Keratinocyte (primary cell): ENCODE results near the gene STK17A. TPM values are rescaled to one million over a fixed set of nuclear protein-coding genes. Genes with fewer than 3 reads are reported as not detected.

Source experiments
- DNase-seq: peaks from one replicate; pipeline ENCODE4 v3.0.0-alpha.2; 2011; ENCODE audit warnings: low read depth, missing footprints, low spot score
- FAIRE-seq: peaks from 2 replicates; lab custom pipeline; 2011; peaks lifted over from hg19 to GRCh38; lab: Jason Lieb, UNC
- H2AFZ ChIP-seq: 2 replicates; pipeline ENCODE4 v1.6.0; 2012; ENCODE audit warnings: low read length, control low read depth, inconsistent platforms; ENCODE audit not compliant: control insufficient read depth
- H3K27ac ChIP-seq: 2 replicates; pipeline ENCODE4 v1.5.1; 2011; ENCODE audit warnings: low read length; ENCODE audit not compliant: control insufficient read depth, insufficient read depth
- H3K27me3 ChIP-seq: 3 replicates; pipeline ENCODE4 v1.6.0; 2011; ENCODE audit warnings: low read length; ENCODE audit not compliant: control insufficient read depth, insufficient read depth; ENCODE audit errors: extremely low read depth
- H3K36me3 ChIP-seq, 2 experiments: 2 replicates in 1 of 2; 3 replicates in 1 of 2; pipeline ENCODE4 v1.5.1; 2011; ENCODE audit warnings: low read length in 2 of 2, mild to moderate bottlenecking in 1 of 2; ENCODE audit not compliant: control insufficient read depth in 2 of 2, insufficient read depth in 2 of 2; ENCODE audit errors: extremely low read depth in 1 of 2
- H3K4me1 ChIP-seq: 3 replicates; pipeline ENCODE4 v1.5.1; 2011; ENCODE audit warnings: low read length; ENCODE audit not compliant: control insufficient read depth, insufficient read depth; ENCODE audit errors: extremely low read depth
- H3K4me2 ChIP-seq: 3 replicates; pipeline ENCODE4 v1.6.0; 2011; ENCODE audit warnings: low read depth, low read length; ENCODE audit not compliant: control insufficient read depth, insufficient read depth; ENCODE audit errors: extremely low read depth
- H3K4me3 ChIP-seq, 3 experiments: fragments of 200-600 bp in 1 of 3; sonication (generic) in 1 of 3; 2 replicates in 2 of 3; 3 replicates in 1 of 3; pipeline ENCODE4 v1.5.1; 2011 to 2016; ENCODE audit warnings: low read length in 3 of 3, mild to moderate bottlenecking in 3 of 3, control low read depth in 2 of 3, inconsistent platforms in 1 of 3, low read depth in 1 of 3, mixed read lengths in 1 of 3, mixed run types in 1 of 3, moderate library complexity in 1 of 3; ENCODE audit not compliant: control insufficient read depth in 2 of 3, insufficient read depth in 2 of 3; ENCODE audit errors: extremely low read depth in 1 of 3
- H3K79me2 ChIP-seq: 2 replicates; pipeline ENCODE4 v1.6.0; 2012; ENCODE audit warnings: low read length; ENCODE audit not compliant: control insufficient read depth, insufficient read depth
- H3K9ac ChIP-seq: 3 replicates; pipeline ENCODE4 v1.6.0; 2011; ENCODE audit warnings: low read length; ENCODE audit not compliant: control insufficient read depth, insufficient read depth; ENCODE audit errors: extremely low read depth
- H3K9me1 ChIP-seq: 3 replicates; pipeline ENCODE4 v1.6.0; 2011; ENCODE audit warnings: low read length; ENCODE audit not compliant: control insufficient read depth, insufficient read depth; ENCODE audit errors: extremely low read depth
- H3K9me3 ChIP-seq: 2 replicates; pipeline ENCODE4 v1.5.1; 2012; ENCODE audit warnings: low read depth, low read length; ENCODE audit not compliant: control insufficient read depth
- H4K20me1 ChIP-seq: 3 replicates; pipeline ENCODE4 v1.6.0; 2011; ENCODE audit warnings: low read length; ENCODE audit not compliant: control insufficient read depth, insufficient read depth; ENCODE audit errors: extremely low read depth
- CTCF ChIP-seq, 3 experiments: IDR thresholded peaks in 1 of 3; conservative IDR thresholded peaks in 1 of 3; optimal IDR thresholded peaks in 1 of 3; 2 replicates in 2 of 3; 3 replicates in 1 of 3; pipeline versions ENCODE3 to v1.5.1; 2011; ENCODE audit warnings: low read length in 3 of 3, mild to moderate bottlenecking in 3 of 3, moderate library complexity in 2 of 3, control low read depth in 1 of 3, inconsistent platforms in 1 of 3; ENCODE audit not compliant: insufficient read depth in 2 of 3; ENCODE audit errors: extremely low read depth in 1 of 3
- EZH2 ChIP-seq: IDR thresholded peaks from one replicate; pipeline ENCODE4 v1.6.1; 2012; ENCODE audit warnings: inconsistent platforms, mild to moderate bottlenecking, low read length, moderate library complexity
- dilution Hi-C: fragments of 300-500 bp; cut with MboI; formaldehyde crosslinking; loops from one replicate; pipeline ENCODE4 v1.7.0; 2020; ENCODE audit warnings: low sequenced_read_pairs; ENCODE audit not compliant: extremely low pct_ligation_motif_present
- polyA plus RNA-seq, 5 experiments: library from polyadenylated mRNA; depleted of rRNA in 3 of 5; stranded (reverse) in 3 of 5; stranded (forward) in 1 of 5; unstranded in 1 of 5; fragments of >200 nt; gene quantifications; 1 replicate in 1 of 5; 2 replicates in 3 of 5; 3 replicates in 1 of 5; pipeline versions ENCODE4 v1.2.1 to v1.2.3, GENCODE V29; 2011 to 2012; ENCODE audit warnings: missing spikeins in 2 of 5, low read depth in 1 of 5, low replicate concordance in 1 of 5

STK17A gene
- polyA plus RNA-seq, 1 donor (not counting 4 experiments of a cell fraction or from before 2014, with no cell fraction given) = 81.3 TPM

DNA sequence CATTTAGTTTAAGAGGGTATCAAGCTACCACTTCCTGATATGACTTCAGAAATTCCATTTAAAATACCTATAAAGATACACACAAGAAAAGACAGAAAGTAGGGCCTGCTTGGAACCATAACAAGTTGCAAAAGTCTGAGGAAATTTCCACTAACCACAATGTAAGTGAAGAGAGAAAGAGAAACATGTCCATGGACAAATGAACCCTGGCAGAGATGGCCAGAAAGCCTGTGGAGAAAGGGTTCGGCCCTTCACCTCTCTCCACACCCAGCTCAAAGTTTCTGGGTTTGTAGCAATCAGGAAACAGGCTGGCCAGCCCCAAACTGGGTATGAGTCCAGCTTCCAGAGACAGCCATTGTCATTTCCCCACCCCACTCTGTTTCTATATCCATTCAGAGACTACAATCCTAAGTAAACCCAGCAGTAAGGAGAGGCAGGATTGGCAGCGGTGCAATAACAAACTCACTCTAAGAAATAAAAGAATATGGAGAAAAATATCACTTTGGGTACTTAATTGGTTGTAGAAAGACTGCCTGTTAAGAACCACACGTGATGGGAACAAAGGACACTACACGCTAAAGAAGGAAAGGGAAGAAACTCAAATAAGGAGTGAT, 71.1 kb downstream of the STK17A start:
- Histone ChIP-seq H3K9ac (no peak overlapping the region), H3K4me2 (no peak overlapping the region), H2AFZ (no peak overlapping the region), H3K4me3 (no peak overlapping the region), H3K27me3 (no peaks in the 10 kb centered on the region), H3K9me1 (no peaks in the 10 kb centered on the region), H3K79me2 (peaks cover 21% of the 10 kb centered on the region), H3K4me1 (peaks cover 47% of the 10 kb centered on the region), H3K9me3 (no peaks in the 10 kb centered on the region), H3K27ac (no peak overlapping the region), H3K36me3 (no peaks in the 10 kb centered on the region), H4K20me1 (no peaks in the 10 kb centered on the region)
- TF ChIP-seq CTCF (optimal IDR thresholded peaks at IDR 0.05 in 1 of 3, IDR thresholded peaks at IDR 0.05 in 1 of 3, conservative IDR thresholded peaks at IDR 0.05 in 1 of 3; ENCODE audit: extremely low read depth in 1 of 3, insufficient read depth in 2 of 3, low read length in 3 of 3) (no peak), EZH2 (no peak)
- FAIRE-seq (peak; percentile 9), DNase-seq (no peak)
- dilution Hi-C loops = no loop called here

- H3K4me1 ChIP-seq = peaks cover 42% of the 10 kb centered on the region
- no peak overlapping the region for H3K4me2 ChIP-seq
- H3K9ac ChIP-seq = no peak overlapping the region
- peaks cover 21% of the 10 kb centered on the region for H3K79me2 ChIP-seq
- TF ChIP-seq CTCF (optimal IDR thresholded peaks at IDR 0.05 in 1 of 3, IDR thresholded peaks at IDR 0.05 in 1 of 3, conservative IDR thresholded peaks at IDR 0.05 in 1 of 3; ENCODE audit: extremely low read depth in 1 of 3, insufficient read depth in 2 of 3, low read length in 3 of 3) = peak in 1 of 3 experiments; percentile 6
- no peak for TF ChIP-seq EZH2
- no peaks in the 10 kb centered on the region for H3K9me1 ChIP-seq
- no peaks in the 10 kb centered on the region for H3K36me3 ChIP-seq
- no peaks in the 10 kb centered on the region for H3K9me3 ChIP-seq
- DNase-seq (no peak), FAIRE-seq (no peak)
- dilution Hi-C loops = no loop called here
- no peak overlapping the region for H3K4me3 ChIP-seq
- H4K20me1 ChIP-seq = no peaks in the 10 kb centered on the region
- no peak overlapping the region for H3K27ac ChIP-seq
- no peak overlapping the region for H2AFZ ChIP-seq
- H3K27me3 ChIP-seq = no peaks in the 10 kb centered on the region
Observed at GRCh38 chr7:43655584-43655983, 72.7 kb downstream of the STK17A start.
